ENCODE measurements around the gene MEIS1.

GRCh38 chr2:66531567-66531966, 96.6 kb downstream of the MEIS1 start:
- TF ChIP-seq CTCF (IDR thresholded peaks at IDR 0.05): no peak
- TF ChIP-seq POLR2A (IDR thresholded peaks at IDR 0.05): no peak
- no peak for TF ChIP-seq EP300 (IDR thresholded peaks at IDR 0.05)

Data from gastroesophageal sphincter (tissue), 3 donors.